ENCODE measurements around the gene SWI5.

Gene SWI5

GRCh38 chr9:128252317-128253139, 23.5 kb upstream of the SWI5 start:
- DNase-seq: no peak

- no peak for DNase-seq
These were observed 22.7 kb upstream of the SWI5 start for GRCh38 chr9:128253140-128253990.

- DNase-seq: no peak
These were observed 22.1 kb upstream of the SWI5 start for GRCh38 chr9:128253991-128254346.

- no peak for DNase-seq
These were observed 21.7 kb upstream of the SWI5 start for GRCh38 chr9:128254362-128254761.

- DNase-seq: peak; percentile 80
These were observed 21.0 kb upstream of the SWI5 start for GRCh38 chr9:128254855-128255759.

GRCh38 chr9:128257086-128257825, 18.8 kb upstream of the SWI5 start:
- DNase-seq: no peak

- DNase-seq: no peak
These were observed 18.2 kb upstream of the SWI5 start for GRCh38 chr9:128257907-128258306.

- no peak for DNase-seq
These were observed 17.8 kb upstream of the SWI5 start for GRCh38 chr9:128258326-128258725.

- no peak for DNase-seq
These were observed 16.9 kb upstream of the SWI5 start for GRCh38 chr9:128259156-128259555.

GRCh38 chr9:128260340-128260739, 15.7 kb upstream of the SWI5 start:
- DNase-seq: no peak

- no peak for DNase-seq
These were observed 13.4 kb upstream of the SWI5 start for GRCh38 chr9:128262687-128263086.

GRCh38 chr9:128265348-128265847, 10.7 kb upstream of the SWI5 start:
- DNase-seq: no peak

GRCh38 chr9:128266868-128267590, 9.0 kb upstream of the SWI5 start:
- no peak for DNase-seq

GRCh38 chr9:128271112-128271511, 5.0 kb upstream of the SWI5 start:
- no peak for DNase-seq

- no peak for DNase-seq
These were observed 4.6 kb upstream of the SWI5 start for GRCh38 chr9:128271512-128271911.

- DNase-seq: no peak
These were observed 1.8 kb upstream of the SWI5 start for GRCh38 chr9:128274245-128274644.

- DNase-seq: peak; percentile 33
These were observed 673 bp upstream of the SWI5 start, which contains the start of gene GOLGA2 for GRCh38 chr9:128275198-128276007. Gene GOLGA2, minus strand, starts transcription at chr9:128276007. Its CDS starts 31 bp downstream, at chr9:128275976.

- DNase-seq: peak; percentile 15
These were observed 646 bp downstream of the SWI5 start for GRCh38 chr9:128276574-128277270.

All from hematopoietic multipotent progenitor cell treated with erythropoietin and hydrocortisone succinate and interleukin-3 and kit ligand, for 4 days (in vitro differentiated cells).